ENCODE results near the gene NRGN.

DNA sequence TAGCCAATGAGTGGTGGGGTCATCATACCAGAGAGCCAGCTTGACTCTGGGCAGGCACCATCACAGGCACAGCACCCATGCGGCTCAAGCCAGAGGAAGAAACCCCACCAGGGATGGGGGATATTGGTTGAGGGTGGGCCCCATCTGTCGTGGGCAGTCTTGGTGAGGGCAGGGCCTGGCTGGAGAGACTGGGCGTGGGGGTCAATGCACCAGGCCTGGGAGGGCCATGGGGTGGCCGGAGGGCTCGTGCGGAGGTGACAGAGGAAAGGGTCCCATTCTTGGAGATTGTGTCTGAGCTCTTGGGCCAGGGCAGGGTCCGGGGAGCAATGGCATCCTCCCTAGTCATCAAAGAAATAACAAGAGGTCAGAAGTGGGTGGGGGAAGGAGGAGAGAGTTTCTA, 13.9 kb downstream of the NRGN start:
- TF ChIP-seq, protein P1, sequence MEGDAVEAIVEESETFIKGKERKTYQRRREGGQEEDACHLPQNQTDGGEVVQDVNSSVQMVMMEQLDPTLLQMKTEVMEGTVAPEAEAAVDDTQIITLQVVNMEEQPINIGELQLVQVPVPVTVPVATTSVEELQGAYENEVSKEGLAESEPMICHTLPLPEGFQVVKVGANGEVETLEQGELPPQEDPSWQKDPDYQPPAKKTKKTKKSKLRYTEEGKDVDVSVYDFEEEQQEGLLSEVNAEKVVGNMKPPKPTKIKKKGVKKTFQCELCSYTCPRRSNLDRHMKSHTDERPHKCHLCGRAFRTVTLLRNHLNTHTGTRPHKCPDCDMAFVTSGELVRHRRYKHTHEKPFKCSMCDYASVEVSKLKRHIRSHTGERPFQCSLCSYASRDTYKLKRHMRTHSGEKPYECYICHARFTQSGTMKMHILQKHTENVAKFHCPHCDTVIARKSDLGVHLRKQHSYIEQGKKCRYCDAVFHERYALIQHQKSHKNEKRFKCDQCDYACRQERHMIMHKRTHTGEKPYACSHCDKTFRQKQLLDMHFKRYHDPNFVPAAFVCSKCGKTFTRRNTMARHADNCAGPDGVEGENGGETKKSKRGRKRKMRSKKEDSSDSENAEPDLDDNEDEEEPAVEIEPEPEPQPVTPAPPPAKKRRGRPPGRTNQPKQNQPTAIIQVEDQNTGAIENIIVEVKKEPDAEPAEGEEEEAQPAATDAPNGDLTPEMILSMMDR (optimal IDR thresholded peaks at IDR 0.05 in 1 of 3, IDR thresholded peaks at IDR 0.05 in 1 of 3, conservative IDR thresholded peaks at IDR 0.05 in 1 of 3; ENCODE audit: extremely low read depth in 1 of 3, insufficient read depth in 2 of 3, low read length in 3 of 3): no peak
- TF ChIP-seq EZH2 (IDR thresholded peaks at IDR 0.05; ENCODE audit: low read length): no peak

Data from keratinocyte (primary cell).